NB4 (cell line): ENCODE measurements around the gene GAS2L2.

ENCODE experiments used
- MYC ChIP-seq: IDR thresholded peaks from 2 replicates; pipeline ENCODE4 v1.6.1; 2011; ENCODE audit warnings: low read depth, low read length
- POLR2A ChIP-seq: IDR thresholded peaks from 2 replicates; pipeline ENCODE4 v1.6.1; 2011; ENCODE audit warnings: mild to moderate bottlenecking; ENCODE audit not compliant: insufficient read length; ENCODE audit errors: extremely low read depth
- TF ChIP-seq, protein P1 (sequence below): IDR thresholded peaks from one replicate; pipeline ENCODE4 v1.5.1; 2012; ENCODE audit warnings: low read depth, low read length
- TF ChIP-seq, protein P2 (sequence below): IDR thresholded peaks from 2 replicates; pipeline ENCODE4 v1.6.1; 2011; ENCODE audit warnings: low read depth, low read length

DNA sequence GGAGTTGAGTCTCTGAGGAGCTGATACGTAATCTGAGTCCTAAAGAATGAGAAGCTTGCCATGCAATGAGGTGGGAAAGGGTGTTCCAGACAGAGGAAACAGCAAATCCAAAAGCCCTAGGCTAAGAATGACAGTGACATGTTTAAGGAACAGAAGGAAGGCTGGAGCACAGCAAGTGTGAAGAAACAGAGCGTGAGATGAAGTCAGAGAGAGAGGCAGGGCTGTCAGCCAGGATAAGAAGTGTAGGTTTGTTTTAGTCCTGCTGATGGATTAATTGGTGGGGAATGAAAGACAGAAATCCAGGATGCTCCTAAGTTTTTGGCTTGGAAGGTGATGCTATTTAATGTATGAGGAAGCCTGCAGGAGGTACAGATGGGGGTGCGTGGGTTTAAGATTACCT lies 27.9 kb upstream of the GAS2L2 start:
- TF ChIP-seq, protein P1, sequence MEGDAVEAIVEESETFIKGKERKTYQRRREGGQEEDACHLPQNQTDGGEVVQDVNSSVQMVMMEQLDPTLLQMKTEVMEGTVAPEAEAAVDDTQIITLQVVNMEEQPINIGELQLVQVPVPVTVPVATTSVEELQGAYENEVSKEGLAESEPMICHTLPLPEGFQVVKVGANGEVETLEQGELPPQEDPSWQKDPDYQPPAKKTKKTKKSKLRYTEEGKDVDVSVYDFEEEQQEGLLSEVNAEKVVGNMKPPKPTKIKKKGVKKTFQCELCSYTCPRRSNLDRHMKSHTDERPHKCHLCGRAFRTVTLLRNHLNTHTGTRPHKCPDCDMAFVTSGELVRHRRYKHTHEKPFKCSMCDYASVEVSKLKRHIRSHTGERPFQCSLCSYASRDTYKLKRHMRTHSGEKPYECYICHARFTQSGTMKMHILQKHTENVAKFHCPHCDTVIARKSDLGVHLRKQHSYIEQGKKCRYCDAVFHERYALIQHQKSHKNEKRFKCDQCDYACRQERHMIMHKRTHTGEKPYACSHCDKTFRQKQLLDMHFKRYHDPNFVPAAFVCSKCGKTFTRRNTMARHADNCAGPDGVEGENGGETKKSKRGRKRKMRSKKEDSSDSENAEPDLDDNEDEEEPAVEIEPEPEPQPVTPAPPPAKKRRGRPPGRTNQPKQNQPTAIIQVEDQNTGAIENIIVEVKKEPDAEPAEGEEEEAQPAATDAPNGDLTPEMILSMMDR: no peak
- TF ChIP-seq POLR2A (no peak), MYC (no peak)
- TF ChIP-seq, protein P2, sequence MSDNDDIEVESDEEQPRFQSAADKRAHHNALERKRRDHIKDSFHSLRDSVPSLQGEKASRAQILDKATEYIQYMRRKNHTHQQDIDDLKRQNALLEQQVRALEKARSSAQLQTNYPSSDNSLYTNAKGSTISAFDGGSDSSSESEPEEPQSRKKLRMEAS: no peak
